22Rv1 (cell line): ENCODE results near the gene C14orf180.

Experiments used
- ZFX ChIP-seq: fragments of 450-650 bp; IDR thresholded peaks from 2 replicates; pipeline ENCODE4 v1.6.1; 2017; ENCODE audit warnings: antibody characterized with exemption, borderline replicate concordance
- TF ChIP-seq, protein P1 (sequence below): fragments of 450-650 bp; IDR thresholded peaks from 2 replicates; pipeline ENCODE4 v1.5.1; 2017; ENCODE audit warnings: mild to moderate bottlenecking

- TF ChIP-seq, protein P1, sequence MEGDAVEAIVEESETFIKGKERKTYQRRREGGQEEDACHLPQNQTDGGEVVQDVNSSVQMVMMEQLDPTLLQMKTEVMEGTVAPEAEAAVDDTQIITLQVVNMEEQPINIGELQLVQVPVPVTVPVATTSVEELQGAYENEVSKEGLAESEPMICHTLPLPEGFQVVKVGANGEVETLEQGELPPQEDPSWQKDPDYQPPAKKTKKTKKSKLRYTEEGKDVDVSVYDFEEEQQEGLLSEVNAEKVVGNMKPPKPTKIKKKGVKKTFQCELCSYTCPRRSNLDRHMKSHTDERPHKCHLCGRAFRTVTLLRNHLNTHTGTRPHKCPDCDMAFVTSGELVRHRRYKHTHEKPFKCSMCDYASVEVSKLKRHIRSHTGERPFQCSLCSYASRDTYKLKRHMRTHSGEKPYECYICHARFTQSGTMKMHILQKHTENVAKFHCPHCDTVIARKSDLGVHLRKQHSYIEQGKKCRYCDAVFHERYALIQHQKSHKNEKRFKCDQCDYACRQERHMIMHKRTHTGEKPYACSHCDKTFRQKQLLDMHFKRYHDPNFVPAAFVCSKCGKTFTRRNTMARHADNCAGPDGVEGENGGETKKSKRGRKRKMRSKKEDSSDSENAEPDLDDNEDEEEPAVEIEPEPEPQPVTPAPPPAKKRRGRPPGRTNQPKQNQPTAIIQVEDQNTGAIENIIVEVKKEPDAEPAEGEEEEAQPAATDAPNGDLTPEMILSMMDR = no peak
- no peak for TF ChIP-seq ZFX
Measured at GRCh38 chr14:104610749-104611310, 31.3 kb downstream of the C14orf180 start.
